ENCODE measurements around the gene SAMD11.

DNA sequence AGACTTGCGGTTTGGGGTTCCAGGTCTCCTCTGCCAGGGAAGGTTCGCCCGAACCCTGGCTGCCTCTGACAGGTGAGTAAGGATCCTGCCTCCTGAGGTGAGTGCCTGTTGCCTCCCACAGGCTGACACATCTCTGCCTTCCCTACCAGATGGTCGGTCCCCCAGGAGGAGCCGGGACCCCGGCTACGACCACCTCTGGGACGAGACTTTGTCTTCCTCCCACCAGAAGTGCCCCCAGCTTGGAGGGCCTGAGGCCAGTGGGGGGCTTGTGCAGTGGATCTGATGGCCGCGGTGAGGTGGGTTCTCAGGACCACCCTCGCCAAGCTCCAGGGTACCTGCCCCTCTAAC, 50.5 kb downstream of the SAMD11 start:
- TF ChIP-seq CTCF (IDR thresholded peaks at IDR 0.05) (no peak), POLR2A (IDR thresholded peaks at IDR 0.05) (no peak), EP300 (IDR thresholded peaks at IDR 0.05) (no peak)
